Dedifferentiated amniotic fluid mesenchymal stem cell (primary cell): ENCODE measurements around the gene CD7.

Experiments
- DNase-seq: peaks from one replicate; pipeline ENCODE4 v3.0.0-alpha.2; 2016; ENCODE audit errors: extremely low spot score

Gene CD7

GRCh38 chr17:82298538-82299421 is 18.6 kb downstream of the CD7 start:
- no peak for DNase-seq

- DNase-seq = peak; percentile 86
Observed at GRCh38 chr17:82297714-82298537, 19.5 kb downstream of the CD7 start.

- DNase-seq = peak; percentile 58
Observed at GRCh38 chr17:82297280-82297713, 20.1 kb downstream of the CD7 start.

GRCh38 chr17:82296511-82297279 is 20.7 kb downstream of the CD7 start:
- no peak for DNase-seq

- DNase-seq = no peak
Observed at GRCh38 chr17:82295472-82295814, 22.0 kb downstream of the CD7 start.

- DNase-seq = no peak
Observed at GRCh38 chr17:82294064-82294773, 23.2 kb downstream of the CD7 start.

- peak; percentile 97 for DNase-seq
Observed at GRCh38 chr17:82292251-82293154, 24.9 kb downstream of the CD7 start.

GRCh38 chr17:82291582-82292250 is 25.7 kb downstream of the CD7 start:
- DNase-seq = no peak

GRCh38 chr17:82287868-82288801 is 29.3 kb downstream of the CD7 start:
- DNase-seq = peak; percentile 14

- no peak for DNase-seq
Observed at GRCh38 chr17:82287013-82287867, 30.2 kb downstream of the CD7 start.

GRCh38 chr17:82285141-82285540 is 32.3 kb downstream of the CD7 start:
- no peak for DNase-seq

GRCh38 chr17:82283208-82283749 is 34.1 kb downstream of the CD7 start:
- peak; percentile 20 for DNase-seq

- DNase-seq = no peak
Observed at GRCh38 chr17:82282239-82283207, 34.9 kb downstream of the CD7 start.

GRCh38 chr17:82281502-82282238 is 35.7 kb downstream of the CD7 start:
- no peak for DNase-seq

- DNase-seq = no peak
Observed at GRCh38 chr17:82281076-82281475, 36.3 kb downstream of the CD7 start.

- DNase-seq = no peak
Observed at GRCh38 chr17:82280537-82280936, 36.9 kb downstream of the CD7 start.
